Activated T-cell treated with anti-CD3 and anti-CD28 coated beads for 4 hours (primary cell): ENCODE results near the gene HTT-AS.
A peak's percentile ranks its signal among the peaks of the same experiment; 100 is the strongest.

Source experiments
- DNase-seq: peaks from one replicate; pipeline ENCODE4 v3.0.0-alpha.2; 2020

Gene HTT-AS

GRCh38 chr4:3087115-3087797 lies 12.9 kb upstream of the HTT-AS start:
- no peak for DNase-seq

GRCh38 chr4:3085948-3086670 lies 11.8 kb upstream of the HTT-AS start:
- DNase-seq = no peak

GRCh38 chr4:3083732-3084131 lies 9.4 kb upstream of the HTT-AS start:
- DNase-seq = no peak

DNA sequence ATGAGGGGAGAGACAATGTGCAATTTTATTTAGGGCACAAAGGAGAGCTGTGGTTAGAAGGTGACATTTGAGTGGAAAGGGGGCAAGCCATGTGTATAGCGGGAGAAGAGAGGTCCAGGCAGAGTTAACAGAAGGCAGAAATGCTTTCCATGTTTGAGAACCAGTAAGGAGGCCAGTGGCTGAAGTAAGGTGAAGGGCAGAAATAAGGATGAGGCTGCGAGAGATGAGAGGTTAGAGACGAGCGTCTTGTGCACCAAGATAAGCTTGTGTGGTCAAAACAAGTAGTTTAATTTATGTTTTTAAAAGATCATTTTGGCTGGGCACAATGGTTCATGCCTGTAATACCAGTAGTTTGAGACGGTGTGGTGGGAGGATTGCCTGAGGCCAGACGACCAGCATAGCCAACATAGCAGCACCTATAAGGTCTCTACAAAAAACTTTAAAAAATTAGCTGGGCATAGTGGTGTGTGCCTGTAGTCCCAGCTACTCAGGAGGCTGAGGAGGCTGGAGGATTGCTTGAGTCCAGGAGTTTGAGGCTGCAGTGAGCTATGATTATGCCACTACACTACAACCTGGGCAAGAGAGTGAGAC lies 8.7 kb upstream of the HTT-AS start:
- DNase-seq = no peak

- DNase-seq = no peak
Observed at GRCh38 chr4:3079694-3080123, 5.4 kb upstream of the HTT-AS start.

- no peak for DNase-seq
Observed at GRCh38 chr4:3077796-3078195, 3.5 kb upstream of the HTT-AS start.

DNA sequence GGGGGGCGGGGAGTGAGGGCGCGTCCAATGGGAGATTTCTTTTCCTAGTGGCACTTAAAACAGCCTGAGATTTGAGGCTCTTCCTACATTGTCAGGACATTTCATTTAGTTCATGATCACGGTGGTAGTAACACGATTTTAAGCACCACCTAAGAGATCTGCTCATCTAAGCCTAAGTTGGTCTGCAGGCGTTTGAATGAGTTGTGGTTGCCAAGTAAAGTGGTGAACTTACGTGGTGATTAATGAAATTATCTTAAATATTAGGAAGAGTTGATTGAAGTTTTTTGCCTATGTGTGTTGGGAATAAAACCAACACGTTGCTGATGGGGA lies 1.3 kb upstream of the HTT-AS start:
- no peak for DNase-seq

- DNase-seq = peak; percentile 43
Observed at GRCh38 chr4:3074846-3075651, 711 bp upstream of the HTT-AS start.

DNA sequence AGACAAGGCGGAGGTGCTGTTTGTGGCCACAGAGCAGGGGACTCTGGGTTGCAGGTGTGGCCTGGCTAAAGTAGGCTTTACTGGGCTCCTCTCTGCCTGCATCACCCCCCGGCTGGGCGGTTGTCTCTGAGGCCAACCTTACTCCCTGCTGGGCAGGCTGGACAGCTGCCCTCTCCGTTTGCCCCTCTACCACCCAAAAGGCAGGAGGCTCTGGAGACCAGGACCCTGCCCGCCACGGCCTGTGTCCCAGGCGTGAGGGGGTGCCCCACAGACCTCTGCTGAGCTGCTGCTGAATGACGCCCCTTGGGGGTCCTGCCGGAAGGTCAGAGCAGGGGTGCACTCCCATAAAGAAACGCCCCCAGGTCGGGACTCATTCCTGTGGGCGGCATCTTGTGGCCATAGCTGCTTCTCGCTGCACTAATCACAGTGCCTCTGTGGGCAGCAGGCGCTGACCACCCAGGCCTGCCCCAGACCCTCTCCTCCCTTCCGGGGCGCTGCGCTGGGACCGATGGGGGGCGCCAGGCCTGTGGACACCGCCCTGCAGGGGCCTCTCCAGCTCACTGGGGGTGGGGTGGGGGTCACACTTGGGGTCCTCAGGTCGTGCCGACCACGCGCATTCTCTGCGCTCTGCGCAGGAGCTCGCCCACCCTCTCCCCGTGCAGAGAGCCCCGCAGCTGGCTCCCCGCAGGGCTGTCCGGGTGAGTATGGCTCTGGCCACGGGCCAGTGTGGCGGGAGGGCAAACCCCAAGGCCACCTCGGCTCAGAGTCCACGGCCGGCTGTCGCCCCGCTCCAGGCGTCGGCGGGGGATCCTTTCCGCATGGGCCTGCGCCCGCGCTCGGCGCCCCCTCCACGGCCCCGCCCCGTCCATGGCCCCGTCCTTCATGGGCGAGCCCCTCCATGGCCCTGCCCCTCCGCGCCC lies 920 bp downstream of the HTT-AS start:
- DNase-seq = no peak

- no peak for DNase-seq
Observed at GRCh38 chr4:3071811-3072210, 2.5 kb downstream of the HTT-AS start.

GRCh38 chr4:3070709-3071500 lies 3.4 kb downstream of the HTT-AS start:
- DNase-seq = no peak

DNA sequence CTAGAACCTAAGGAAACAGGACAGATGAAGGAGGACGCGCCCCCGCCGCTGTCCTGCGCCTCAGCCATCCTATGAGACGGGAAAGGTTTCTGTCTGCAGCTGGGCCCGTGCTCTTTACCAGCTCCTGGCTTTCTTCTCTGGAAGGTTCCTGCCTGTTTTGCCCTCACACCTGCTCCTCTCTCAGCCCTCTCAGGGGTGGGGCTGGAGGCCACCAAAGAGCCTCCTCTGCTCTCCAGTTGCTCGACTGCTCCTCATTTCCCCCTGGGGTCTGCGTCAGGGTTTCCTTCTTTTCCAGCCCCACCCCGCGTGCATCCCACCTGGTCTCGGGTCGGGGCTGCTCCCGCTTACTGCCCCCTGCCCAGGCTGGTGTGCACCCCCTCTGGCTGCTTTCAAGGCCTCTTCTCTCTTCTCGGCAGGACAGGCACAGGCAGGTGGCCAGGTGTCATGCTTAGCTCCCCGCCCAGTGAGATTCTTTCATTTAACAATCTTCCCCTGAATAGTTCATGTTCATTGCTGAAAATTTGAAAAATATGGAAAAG lies 4.6 kb downstream of the HTT-AS start:
- no peak for DNase-seq

GRCh38 chr4:3067473-3068001 lies 6.8 kb downstream of the HTT-AS start:
- no peak for DNase-seq

- DNase-seq = no peak
Observed at GRCh38 chr4:3066836-3067400, 7.4 kb downstream of the HTT-AS start.

DNA sequence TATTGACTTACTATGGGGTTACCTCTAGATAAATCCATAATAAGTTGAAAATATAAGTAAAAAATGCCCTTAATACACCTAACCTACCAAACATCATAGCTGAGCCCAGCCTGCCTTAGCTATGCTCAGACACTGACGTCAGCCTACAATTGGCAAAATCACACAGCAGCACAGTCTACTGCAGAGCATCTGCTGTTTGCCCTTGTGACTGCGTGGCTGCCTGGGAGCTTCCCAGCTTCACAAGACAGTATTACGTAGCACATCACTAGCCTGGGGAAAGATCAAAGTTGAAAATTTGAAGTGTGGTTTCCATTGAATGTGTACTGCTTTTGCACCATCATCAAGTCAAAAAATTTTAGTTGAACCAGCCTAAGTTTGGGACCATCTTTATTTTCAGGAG lies 8.8 kb downstream of the HTT-AS start:
- no peak for DNase-seq

- DNase-seq = no peak
Observed at GRCh38 chr4:3062471-3062870, 11.9 kb downstream of the HTT-AS start.

DNA sequence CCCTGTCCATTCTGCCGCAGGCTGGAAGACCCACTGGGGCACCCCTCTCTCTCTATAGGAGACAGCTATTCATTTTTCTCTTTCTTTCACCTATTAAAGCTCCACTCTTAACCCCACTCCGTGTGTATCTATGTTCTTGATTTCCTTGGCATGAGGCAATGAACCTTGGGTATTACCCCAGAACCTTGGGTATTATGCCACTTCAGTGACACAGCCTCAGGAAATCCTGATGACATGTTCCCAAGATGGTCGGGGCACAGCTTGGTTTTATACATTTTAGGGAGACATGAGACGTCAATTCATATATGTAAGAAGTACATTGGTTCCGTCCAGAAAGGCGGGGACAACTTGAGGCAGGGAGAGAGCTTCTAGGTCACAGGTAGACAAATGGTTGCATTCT lies 13.4 kb downstream of the HTT-AS start:
- no peak for DNase-seq

GRCh38 chr4:3059943-3060342 lies 14.4 kb downstream of the HTT-AS start:
- no peak for DNase-seq

DNA sequence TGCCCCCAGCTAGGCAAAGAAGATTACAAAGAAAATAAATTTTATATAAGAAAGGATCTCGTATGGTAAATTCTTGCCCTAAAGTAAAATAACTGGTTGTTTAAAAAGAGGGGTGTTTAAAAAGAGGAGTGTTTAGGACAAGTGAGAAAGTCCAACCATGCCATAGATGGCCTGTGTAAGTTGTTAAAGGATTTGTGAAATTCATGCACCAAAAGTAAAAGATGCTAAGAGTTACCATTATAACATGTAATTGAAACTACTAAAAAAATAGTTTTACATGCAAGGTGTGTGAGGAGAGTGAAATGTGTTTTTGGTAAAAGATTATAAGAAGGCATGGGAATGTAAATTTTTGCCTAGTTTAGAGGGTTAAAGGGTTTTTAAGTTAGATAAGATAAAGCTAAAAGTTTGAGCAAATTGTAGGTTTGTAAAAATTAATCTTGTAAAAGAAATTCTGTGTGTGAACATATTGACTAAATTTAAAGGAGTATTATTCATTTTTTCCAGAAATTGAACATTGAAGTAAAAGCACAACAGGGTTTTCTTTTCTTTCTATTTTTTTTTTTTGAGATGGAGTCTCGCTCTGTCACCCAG lies 20.1 kb downstream of the HTT-AS start:
- no peak for DNase-seq
